ENCODE results near the gene SULT2A1. TPM values are rescaled to one million over a fixed set of nuclear protein-coding genes. Genes with fewer than 3 reads are reported as not detected.
"Not testable (repeated sequence)": the region's sequence is repeated elsewhere in the genome, so short reads cannot be mapped to it uniquely, and the experiment has no call there.

Gene SULT2A1, protein sequence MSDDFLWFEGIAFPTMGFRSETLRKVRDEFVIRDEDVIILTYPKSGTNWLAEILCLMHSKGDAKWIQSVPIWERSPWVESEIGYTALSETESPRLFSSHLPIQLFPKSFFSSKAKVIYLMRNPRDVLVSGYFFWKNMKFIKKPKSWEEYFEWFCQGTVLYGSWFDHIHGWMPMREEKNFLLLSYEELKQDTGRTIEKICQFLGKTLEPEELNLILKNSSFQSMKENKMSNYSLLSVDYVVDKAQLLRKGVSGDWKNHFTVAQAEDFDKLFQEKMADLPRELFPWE
- not detected in 2 replicates for total RNA-seq

DNA sequence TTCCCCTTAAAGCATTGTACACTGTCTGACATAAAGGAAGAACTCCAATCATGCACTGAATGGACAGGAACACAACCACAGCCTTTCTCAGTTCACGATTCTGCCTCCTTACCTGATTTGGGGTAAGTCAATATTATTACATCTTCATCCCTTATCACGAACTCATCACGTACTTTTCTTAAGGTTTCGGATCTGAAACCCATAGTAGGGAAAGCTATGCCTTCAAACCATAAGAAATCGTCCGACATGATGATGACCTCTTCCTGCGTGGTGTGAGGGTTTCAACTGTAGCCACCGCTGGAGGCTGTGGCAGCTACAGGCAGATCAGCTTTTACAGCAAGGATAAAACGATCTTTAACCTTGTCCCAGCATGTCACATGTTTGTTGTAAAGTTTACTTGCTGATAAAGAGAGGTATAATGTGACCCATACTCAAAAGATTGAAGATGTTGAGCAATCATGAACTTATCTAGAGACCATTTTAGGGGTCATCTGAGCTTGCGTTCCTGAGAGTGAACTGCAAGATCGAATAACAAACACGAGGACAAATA lies at the start of gene SULT2A1:
Gene SULT2A1, minus strand, starts transcription at position 306 of the 550 bp plus-strand sequence. Its CDS starts 58 bp downstream, at position 248.
- DNase-seq (ENCODE audit: low read depth in 2 of 2): no peak

DNA sequence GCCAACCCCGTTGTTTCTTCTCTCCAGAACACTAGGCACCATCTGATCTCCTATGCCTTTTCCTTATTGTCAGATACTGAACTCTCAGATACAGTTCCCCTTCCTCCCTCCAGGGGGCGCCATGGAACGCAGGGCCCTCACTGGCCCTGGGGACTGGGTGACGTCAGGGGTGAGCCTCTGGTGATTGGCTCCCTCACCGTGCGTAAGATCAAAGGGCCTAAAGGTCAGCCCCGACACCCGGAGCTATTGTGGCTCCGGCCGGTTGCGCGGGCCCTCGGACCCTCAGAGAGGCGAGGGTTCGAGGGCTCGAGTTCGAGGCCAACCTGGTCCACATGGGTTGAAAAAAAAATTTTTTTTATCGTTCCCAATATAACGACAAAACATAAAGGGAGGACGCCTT lies 42.5 kb upstream of the SULT2A1 start:
- not testable (repeated sequence) for DNase-seq (ENCODE audit: low read depth in 2 of 2)

DNA sequence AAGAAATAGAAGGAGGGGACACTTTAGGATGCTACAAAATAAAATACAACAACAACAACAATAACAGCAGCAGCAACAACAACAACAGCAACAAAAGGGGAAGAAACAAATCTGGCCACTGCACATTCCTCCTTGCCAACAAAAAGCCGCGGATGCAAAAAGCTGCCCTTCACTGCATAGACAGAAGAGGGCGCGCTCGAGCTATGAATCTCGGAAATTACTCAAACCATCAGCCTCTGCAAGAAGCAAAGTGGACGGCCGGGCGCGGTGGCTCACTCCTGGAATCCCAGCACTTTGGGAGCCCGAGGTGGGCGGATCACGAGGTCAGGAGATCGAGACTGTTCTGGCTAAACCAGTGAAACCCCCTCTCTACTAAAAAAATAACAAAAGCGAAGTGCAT lies 34.0 kb upstream of the SULT2A1 start:
- not testable (repeated sequence) for DNase-seq (ENCODE audit: low read depth in 2 of 2)

DNA sequence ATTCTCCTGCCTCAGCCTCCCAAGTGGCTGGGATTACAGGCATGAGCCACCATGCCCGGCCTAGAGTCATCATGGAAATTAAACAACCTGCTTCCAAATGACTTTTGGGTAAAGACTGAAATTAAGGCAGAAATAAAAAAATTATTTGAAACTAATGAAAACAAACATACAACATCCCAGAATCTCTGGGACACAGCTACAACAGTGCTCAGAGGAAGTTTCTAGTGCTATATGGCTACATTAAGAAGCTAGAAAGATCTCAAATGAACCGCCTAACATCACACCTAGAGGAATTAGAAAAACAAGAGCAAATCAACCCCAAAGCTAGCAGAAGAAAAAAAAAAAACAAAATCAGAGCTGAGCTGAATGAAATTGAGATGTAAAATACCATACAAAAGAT lies 24.1 kb upstream of the SULT2A1 start:
- DNase-seq (ENCODE audit: low read depth in 2 of 2): not testable (repeated sequence)

DNA sequence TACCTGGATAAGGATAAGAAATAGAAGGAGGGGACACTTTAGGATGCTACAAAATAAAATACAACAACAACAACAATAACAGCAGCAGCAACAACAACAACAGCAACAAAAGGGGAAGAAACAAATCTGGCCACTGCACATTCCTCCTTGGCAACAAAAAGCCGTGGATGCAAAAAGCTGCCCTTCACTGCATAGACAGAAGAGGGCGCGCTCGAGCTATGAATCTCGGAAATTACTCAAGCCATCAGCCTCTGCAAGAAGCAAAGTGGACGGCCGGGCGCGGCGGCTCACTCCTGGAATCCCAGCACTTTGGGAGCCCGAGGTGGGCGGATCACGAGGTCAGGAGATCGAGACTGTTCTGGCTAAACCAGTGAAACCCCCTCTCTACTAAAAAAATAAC lies 23.2 kb upstream of the SULT2A1 start:
- DNase-seq (ENCODE audit: low read depth in 2 of 2): not testable (repeated sequence)

DNA sequence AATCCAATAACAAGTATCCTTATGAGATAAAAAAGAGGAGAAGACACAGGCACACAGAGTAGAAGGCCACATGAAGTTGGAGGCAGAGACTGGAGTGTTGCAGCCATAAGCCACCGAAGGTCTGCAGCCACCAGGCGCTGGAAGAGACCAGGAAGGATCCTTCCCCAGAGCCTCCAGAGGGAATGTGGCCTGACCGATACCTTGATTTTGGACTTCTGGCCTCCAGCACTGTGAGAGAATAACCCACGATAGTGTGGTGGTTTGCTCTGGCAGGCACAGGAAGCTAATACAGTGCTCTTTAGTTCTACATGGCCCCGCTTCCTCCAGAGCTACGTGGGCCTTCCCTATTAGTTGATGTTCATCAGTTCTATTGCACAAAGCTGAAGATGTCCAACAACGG lies 15.3 kb upstream of the SULT2A1 start:
- DNase-seq (ENCODE audit: low read depth in 2 of 2): no peak

DNA sequence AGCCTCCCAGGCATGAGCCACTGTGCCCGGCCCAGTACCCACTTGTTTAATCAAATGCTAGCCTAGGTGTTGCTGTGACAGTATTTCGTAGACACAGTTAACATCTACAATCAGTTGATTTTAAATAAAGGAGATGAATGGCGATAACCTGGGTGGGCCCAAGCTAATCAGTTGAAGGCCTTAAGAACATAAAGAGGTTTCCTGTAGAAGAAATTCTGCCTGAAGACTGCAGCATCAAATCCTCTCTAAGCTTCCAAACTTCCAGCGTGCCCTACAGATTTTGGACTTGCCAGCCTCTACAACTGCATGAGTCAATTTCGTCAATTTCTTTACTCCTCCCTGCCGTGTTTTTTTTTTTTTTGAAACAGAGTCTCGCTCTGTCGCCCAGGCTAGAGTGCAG lies 13.2 kb upstream of the SULT2A1 start:
- no peak for DNase-seq (ENCODE audit: low read depth in 2 of 2)

DNA sequence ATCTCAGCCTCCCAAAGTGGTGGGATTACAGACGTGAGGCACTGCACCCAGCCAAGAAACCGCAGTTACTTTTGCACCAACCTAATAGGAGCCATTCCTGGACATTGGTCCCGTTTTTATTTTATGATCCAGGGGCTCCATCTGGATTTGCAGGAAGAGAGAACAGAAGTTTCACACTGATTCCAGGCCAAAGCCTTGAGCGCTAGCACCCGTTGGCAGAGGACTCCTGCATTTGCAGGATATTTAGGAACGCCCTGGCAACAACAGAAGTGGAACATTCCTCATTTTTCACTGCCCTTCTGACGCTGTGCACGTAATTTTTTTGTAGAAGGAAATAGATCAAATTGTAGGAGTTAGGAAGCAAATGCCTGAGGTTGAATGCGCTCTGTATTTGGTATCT lies 11.7 kb upstream of the SULT2A1 start:
- DNase-seq (ENCODE audit: low read depth in 2 of 2): no peak

DNA sequence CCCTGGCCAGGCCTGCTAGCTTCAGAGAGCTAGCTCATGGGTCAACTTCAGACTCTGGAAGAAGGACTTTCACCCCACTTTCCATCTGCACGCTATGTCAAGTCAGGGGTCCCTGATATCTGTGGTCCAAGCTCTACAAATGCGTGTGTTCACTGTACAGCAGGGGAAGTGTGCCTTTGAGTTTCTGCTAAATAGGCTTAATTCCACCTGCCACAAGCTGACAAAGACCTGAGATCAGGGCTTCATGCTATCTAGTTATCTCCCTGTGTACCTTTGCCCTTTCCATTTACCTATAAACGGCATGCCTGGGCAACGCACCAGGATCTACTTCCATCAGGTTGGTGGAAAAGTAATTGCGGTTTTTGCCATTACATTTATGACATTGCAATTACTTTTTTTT lies 10.7 kb upstream of the SULT2A1 start:
- no peak for DNase-seq (ENCODE audit: low read depth in 2 of 2)

DNA sequence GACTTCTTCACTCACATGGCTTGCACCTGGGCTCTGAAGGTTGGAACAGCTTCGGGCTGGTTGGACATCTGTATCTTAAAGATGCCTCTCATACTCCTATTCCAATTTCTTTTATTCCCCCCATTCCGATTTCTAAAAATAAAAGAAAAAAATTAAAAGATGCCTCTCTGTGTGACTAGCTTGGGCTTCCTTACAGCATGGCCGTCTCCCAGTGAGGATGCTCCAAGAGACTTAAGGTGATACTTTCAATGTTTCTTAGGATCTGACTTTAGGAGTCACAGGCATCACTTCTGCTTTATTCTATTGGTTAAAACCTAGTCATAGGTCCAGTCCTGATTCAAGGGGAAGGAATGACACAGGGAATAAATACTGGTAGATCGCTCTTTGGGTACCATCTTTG lies 9.9 kb upstream of the SULT2A1 start:
- no peak for DNase-seq (ENCODE audit: low read depth in 2 of 2)

DNA sequence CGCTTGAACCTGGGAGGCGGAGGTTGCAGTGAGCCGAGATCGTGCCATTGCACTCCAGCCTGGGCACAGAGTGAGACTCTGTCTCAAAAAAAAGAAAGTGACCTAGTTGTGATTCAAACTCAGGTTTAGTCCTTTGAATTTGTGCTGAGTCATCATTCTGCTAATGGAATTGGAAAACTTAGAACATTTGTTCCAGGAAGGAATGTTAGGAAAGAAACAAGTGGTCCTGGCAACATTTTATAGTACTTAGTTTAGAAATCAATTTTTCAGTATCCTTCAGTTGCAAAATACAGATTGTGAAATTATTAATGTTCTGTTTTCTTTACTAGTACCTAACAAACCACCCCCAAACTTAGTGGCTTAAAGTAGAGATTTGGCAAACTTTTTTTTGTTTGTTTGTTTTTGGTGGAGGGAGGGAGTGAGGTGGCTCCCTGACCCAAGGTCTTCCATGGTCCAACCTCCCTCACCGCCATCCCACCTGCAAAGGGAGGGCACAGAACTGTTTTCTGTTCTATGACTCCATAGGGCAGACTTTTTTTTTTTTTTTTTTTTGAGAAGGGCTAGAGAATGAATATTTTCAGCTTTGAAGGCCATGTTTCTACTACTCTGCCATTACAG lies 9.2 kb upstream of the SULT2A1 start:
- no peak for DNase-seq (ENCODE audit: low read depth in 2 of 2)

DNA sequence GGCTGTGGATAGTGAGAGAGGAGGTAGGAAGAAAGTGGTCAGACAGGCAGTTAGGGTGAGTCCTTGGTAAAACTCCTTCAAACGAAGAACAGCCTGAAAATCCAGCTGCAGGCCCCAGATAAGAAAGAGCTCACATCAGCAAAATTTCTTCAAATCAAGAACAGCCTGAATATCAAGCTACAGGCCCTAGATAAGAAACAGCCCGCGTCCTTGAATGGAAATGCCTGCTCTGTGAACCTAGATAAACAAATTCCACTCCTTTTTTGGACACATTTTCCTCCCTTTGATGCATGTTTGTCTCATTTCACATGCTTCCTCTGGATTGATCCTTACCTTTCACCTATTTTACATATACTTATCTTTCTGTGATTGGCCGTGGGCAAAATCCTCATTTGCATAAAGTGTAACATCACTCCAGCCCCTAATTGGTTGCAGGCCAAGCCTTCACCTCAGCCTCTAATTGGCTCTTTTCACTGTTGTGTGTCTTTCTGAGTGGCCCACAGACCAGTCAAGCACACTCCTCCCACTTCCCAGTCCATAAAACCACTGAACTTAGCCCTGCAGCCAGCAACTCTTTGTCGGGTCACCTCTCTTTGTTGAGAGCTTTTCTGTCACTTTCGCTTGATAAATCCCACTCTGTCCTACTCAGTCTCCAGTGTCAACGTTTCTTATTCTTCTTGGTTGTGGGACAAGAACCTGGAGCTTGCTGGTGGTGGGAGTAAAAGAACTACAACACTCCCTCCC lies 6.0 kb upstream of the SULT2A1 start:
- no peak for DNase-seq (ENCODE audit: low read depth in 2 of 2)

DNA sequence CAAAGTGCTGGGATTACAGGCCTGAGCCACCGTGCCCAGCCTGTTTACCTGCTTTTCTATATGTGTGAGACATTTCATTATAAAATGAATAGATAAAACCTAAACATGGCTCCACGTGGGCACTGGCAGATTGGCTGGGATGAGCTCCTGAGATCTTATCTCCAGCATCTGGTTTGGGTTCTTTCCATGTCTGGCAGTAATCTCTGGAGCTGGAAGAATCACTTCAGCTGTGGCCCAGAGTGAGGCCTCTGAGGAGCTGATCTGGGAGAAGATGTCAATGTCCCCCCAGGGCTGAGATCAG lies 5.5 kb upstream of the SULT2A1 start:
- DNase-seq (ENCODE audit: low read depth in 2 of 2): no peak

DNA sequence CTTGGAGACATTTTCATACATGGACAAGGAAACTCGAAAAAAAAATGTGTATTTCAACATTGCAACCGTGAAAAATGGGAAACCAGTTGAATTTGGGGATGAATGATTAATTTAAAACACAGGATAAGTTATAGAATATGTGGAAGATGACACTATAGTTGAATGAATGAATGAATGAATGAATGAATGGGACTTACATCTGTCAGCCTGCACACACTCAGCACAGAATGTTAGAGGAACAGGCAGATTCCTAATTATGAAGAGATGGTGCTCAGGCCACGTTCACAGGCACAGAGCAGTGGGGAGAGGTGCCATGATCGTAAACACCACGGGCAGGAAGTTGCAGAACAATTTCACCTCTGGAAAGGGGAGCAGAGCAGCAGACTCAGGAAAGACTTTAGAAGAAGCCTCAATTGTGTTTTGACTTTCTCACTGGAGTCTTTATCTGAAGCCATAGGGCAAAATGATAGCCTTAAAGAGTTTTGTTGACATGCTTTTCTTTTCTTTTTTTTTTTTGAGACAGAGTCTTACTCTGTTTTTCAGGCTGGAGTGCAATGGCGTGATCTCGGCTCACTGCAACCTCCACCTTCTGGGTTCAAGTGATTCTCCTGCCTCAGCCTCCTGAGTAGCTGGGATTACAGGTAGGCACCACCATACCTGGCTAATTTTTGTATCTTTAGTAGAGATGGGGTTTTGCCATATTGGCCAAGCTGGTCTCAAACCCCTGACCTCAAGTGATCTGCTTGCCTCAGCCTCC lies 4.9 kb upstream of the SULT2A1 start:
- DNase-seq (ENCODE audit: low read depth in 2 of 2): no peak

DNA sequence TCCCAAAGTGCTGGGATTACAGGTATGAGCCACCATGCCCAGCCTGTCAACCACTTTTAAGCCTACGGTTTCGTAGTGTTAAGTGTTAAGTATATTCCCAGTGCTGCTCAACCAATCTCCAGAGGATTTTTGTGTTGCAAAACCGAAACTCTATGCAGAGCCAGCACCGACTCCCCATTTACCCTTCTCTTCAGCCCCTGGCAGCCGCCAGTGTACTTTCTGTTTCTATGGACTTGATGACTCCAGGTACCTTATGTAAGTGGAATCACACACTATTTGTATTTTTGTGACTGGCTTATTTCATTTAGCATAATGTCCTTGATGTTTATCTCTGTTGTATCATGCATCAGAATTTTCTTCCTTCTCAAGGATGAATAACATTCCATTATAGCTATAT lies 1.1 kb downstream of the SULT2A1 start:
- no peak for DNase-seq (ENCODE audit: low read depth in 2 of 2)

DNA sequence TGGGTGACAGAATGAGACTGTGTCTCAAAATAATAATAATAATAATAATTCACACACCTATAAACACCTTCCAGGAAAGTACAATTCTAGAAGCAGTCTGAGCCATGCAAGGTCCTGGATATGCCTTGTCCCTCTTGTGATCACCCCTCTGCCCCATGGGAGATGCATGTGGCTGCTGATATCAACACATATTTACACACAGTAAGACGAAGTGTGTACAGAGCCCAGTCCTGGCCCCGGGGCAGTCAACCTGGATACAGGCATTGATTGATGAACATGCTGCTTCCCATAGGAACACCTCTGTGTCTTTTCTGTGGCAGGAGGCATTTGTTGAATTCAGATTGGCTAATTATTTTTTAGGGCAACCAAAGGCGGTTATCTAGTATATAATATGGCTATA lies 3.2 kb downstream of the SULT2A1 start:
- DNase-seq (ENCODE audit: low read depth in 2 of 2): no peak

DNA sequence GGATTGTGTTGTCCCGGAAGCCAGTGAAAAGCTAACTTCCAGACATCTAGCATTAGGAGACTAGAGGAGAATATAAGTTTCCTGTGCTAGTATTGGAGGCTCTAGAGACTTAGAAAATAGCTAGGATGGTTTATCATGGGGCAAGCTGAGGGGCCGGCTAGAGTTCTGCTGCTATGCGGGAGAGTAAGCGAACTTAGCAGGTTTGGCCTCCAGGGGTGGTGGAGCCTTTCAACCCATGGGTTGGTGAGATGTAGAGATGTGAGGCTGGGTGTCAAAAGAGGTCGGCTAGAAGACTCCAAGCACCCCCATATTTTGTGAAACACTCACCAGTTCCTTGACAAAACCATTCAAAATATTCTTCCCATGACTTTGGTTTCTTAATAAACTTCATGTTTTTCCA lies 4.4 kb downstream of the SULT2A1 start:
- no peak for DNase-seq (ENCODE audit: low read depth in 2 of 2)

DNA sequence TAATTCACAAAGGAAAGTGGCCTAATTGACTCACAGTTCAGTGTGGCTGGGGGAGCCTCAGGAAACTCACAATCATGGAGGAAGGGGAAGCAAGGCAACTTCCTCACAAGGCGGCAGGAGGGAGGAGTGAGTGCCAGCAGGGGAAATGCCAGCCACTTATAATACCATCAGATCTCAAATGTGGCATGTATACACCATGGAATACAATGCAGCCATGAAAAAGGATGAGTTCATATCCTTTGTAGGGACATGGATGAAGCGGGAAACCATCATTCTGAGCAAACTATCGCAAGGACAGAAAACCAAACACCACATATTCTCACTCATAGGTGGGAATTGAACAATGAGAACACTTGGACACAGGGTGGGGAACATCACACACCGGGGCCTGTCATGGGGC lies 6.7 kb downstream of the SULT2A1 start:
- not testable (repeated sequence) for DNase-seq (ENCODE audit: low read depth in 2 of 2)

DNA sequence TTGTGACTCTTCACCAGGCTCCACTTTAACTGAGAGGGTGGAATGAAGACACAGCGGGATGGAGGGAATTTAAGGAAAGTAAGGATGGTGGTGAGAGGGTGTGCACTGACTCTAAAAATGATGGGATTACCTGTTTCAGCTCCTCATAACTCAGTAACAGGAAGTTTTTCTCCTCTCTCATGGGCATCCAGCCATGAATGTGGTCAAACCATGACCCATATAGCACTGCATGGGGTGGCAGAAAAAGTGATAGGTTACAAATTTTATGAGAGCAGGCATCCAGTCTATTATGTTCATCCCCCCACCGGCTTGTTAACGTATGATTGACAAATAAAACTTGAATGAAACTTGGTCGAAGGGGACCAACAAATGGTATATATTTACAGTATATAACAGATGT lies 7.2 kb downstream of the SULT2A1 start:
- no peak for DNase-seq (ENCODE audit: low read depth in 2 of 2)

DNA sequence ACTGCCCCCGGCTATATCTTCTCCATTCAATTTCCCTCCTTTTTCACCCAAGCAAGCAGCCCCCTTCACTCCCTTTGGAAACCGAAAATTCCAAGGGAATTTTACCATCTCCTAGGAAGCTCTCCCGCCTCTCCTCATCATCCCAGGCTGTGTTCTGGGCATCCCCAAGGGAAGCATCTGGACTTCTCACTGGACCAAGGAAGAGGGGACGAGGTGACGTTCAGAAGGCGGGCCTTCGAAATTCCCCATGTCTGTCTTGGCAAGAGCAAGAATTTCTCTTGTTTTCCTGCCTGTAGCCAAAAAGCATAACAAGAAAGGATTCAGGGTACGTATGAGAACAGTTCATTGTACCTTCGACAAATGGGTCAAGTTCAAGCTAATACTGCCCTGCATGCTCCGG lies 20.9 kb downstream of the SULT2A1 start:
- no peak for DNase-seq (ENCODE audit: low read depth in 2 of 2)

DNA sequence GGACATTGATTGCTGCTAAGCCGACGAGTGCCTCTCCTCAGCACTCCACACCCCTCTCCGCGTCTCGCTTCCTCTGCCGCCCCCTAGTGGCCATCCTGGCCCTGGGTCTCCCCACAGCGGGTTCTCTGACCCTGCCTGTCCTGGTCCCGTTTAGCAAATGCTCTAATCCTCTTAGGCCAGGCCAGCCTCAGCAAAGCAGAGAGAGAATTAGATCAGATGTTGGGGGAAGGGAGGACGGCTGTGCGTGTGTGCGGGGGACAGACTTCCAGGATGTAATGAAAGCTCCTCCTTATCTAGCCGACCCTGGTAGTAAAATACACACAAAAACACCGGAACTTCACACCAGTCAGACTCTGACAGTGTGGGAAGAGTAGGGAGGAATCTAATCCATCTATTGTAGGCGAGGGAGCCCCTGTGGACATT lies 22.6 kb downstream of the SULT2A1 start:
- DNase-seq (ENCODE audit: low read depth in 2 of 2): peak; percentile 30 to 69

DNA sequence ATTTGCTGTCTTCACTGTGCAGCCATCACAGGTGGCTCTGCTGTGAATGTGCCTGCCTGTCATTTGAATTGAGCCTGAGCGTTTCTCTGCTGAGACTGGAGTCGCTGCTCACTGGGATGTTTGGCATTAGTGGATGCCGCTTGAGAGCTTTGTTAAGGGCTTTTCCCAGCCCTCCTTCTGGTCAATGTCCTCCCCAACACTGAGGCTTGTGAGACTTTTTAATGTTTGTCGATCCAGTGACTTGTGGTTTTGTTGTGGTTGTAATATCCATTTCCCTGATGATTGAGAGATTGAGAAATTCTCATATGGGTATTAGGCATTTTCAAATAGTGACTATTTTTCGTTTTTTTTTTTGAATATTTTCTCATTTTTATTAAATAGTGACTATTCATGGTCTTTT lies 24.5 kb downstream of the SULT2A1 start:
- DNase-seq (ENCODE audit: low read depth in 2 of 2): no peak
